Gastroesophageal sphincter (tissue), 3 donors: Measurements from ENCODE around the gene CD28.

Experiments
- CTCF ChIP-seq, 4 experiments: fragments of 200-600 bp in 2 of 4; fragments of 450-650 bp in 2 of 4; sonication (generic) in 1 of 4; IDR thresholded peaks; one replicate each; pipeline ENCODE4 v1.5.1; 2017 to 2019; ENCODE audit warnings: antibody characterized with exemption in 4 of 4, mild to moderate bottlenecking in 2 of 4, moderate library complexity in 2 of 4
- POLR2A ChIP-seq, 2 donors: fragments of 450-650 bp; IDR thresholded peaks; one replicate each; pipeline ENCODE4 v1.6.1; 2017; ENCODE audit warnings: antibody characterized with exemption in 2 of 2, mild to moderate bottlenecking in 2 of 2, moderate library complexity in 1 of 2
- POLR2AphosphoS5 ChIP-seq: sonication (generic); formaldehyde crosslinking; IDR thresholded peaks from one replicate; pipeline ENCODE4 v1.6.1; 2017; ENCODE audit warnings: antibody characterized with exemption

- no peak for TF ChIP-seq POLR2A (IDR thresholded peaks at IDR 0.05)
- no peak for TF ChIP-seq CTCF (IDR thresholded peaks at IDR 0.05)
- TF ChIP-seq POLR2AphosphoS5 = no peak
Measured at GRCh38 chr2:203704430-203704829, 2.0 kb upstream of the CD28 start.
